GM12878 (cell line): ENCODE data around the gene TMEM229B. TPM values are rescaled to one million over a fixed set of nuclear protein-coding genes. Genes with fewer than 3 reads are reported as not detected.

Source experiments
- ATAC-seq: fragments of 200-7000 bp; cut with Tn5 transposase; 3 replicates; pipeline ENCODE4 v1.9.1; 2020; ENCODE audit warnings: mild to moderate bottlenecking, moderate library complexity
- BruUV-seq: library from RNA; stranded (reverse); fragments of 400-500 nt; replicated peaks from 2 replicates; lab custom pipeline; 2021; lab: Mats Ljungman, UMichigan
- CTCF ChIA-PET: fragments of 300-600 bp; sonication (Branson Sonifier 250); formaldehyde crosslinking; extraction: SDS; loops from one replicate; lab custom pipeline; 2021; ENCODE audit warnings: inconsistent platforms; lab: Yijun Ruan, JAX
- POLR2A ChIA-PET: fragments of 350-600 bp; formaldehyde crosslinking; extraction: SDS; loops from one replicate; lab custom pipeline; 2021; ENCODE audit warnings: inconsistent platforms; lab: Charles Lee
- RAD21 ChIA-PET: fragments of 300-600 bp; sonication (Branson Sonifier 250); formaldehyde crosslinking; loops from one replicate; lab custom pipeline; 2023; ENCODE audit warnings: antibody characterized with exemption; ENCODE audit not compliant: unreplicated experiment; lab: Charles Lee
- SMC1A ChIA-PET: fragments of 300-600 bp; sonication (Branson Sonifier 250); formaldehyde crosslinking; loops from one replicate; lab custom pipeline; 2023; ENCODE audit not compliant: unreplicated experiment, uncharacterized antibody; lab: Charles Lee
- DNase-seq: peaks from one replicate; pipeline ENCODE4 v3.0.0-alpha.2; 2011; ENCODE audit warnings: low read depth, low spot score
- FAIRE-seq: peaks from 3 replicates; lab custom pipeline; 2011; peaks lifted over from hg19 to GRCh38; lab: Jason Lieb, UNC
- H2AFZ ChIP-seq: 2 replicates; pipeline ENCODE4 v1.6.0; 2011; ENCODE audit warnings: low read depth, low read length, control low read depth; ENCODE audit not compliant: control insufficient read depth
- H3K27ac ChIP-seq: 2 replicates; pipeline ENCODE4 v1.5.1; 2011; ENCODE audit warnings: control low read depth; ENCODE audit not compliant: control insufficient read depth, insufficient read depth
- H3K27me3 ChIP-seq, 2 experiments: replicated peaks in 1 of 2; 2 replicates each; pipeline versions ENCODE4 v1.6.0 to v1.6.1; 2011; ENCODE audit warnings: low read length in 1 of 2; ENCODE audit not compliant: control insufficient read depth in 2 of 2, insufficient read depth in 2 of 2
- H3K36me3 ChIP-seq, 2 experiments: 2 replicates each; pipeline ENCODE4 v1.5.1; 2011; ENCODE audit warnings: low read length in 1 of 2; ENCODE audit not compliant: control insufficient read depth in 2 of 2, insufficient read depth in 2 of 2
- H3K4me1 ChIP-seq: 2 replicates; pipeline ENCODE4 v1.6.1; 2011; ENCODE audit warnings: mild to moderate bottlenecking, low read length, moderate library complexity, mixed read lengths; ENCODE audit not compliant: control insufficient read depth, insufficient read depth
- H3K4me2 ChIP-seq: 2 replicates; pipeline ENCODE4 v1.6.0; 2011; ENCODE audit warnings: control low read depth; ENCODE audit not compliant: control insufficient read depth, insufficient read depth
- H3K4me3 ChIP-seq: fragments of 200-600 bp; sonication (generic); 2 replicates; pipeline ENCODE4 v1.5.1; 2016
- H3K79me2 ChIP-seq: 2 replicates; pipeline ENCODE4 v1.6.0; 2011; ENCODE audit warnings: low read length; ENCODE audit not compliant: control insufficient read depth, insufficient read depth
- H3K9ac ChIP-seq: 2 replicates; pipeline ENCODE4 v1.8.0; 2011; ENCODE audit warnings: low read length, control low read depth, mixed read lengths; ENCODE audit not compliant: control insufficient read depth, insufficient read depth
- H3K9me3 ChIP-seq: replicated peaks from 3 replicates; pipeline ENCODE4 v1.5.1; 2011; ENCODE audit warnings: mild to moderate bottlenecking, low read length; ENCODE audit not compliant: control insufficient read depth, insufficient read depth
- H4K20me1 ChIP-seq: 2 replicates; pipeline ENCODE4 v1.6.0; 2011; ENCODE audit not compliant: control insufficient read depth, insufficient read depth
- BCL11A ChIP-seq: IDR thresholded peaks from 2 replicates; pipeline ENCODE4 v1.6.1; 2011; ENCODE audit warnings: low read depth, low read length
- CHD1 ChIP-seq: IDR thresholded peaks from 2 replicates; pipeline ENCODE4 v1.6.1; 2012; ENCODE audit warnings: low read depth, low read length, improper control_type of control experiment
- CREM ChIP-seq: IDR thresholded peaks from 2 replicates; pipeline ENCODE4 v1.6.1; 2014; ENCODE audit warnings: antibody characterized with exemption, low read depth
- HDGF ChIP-seq: fragments of 450-650 bp; IDR thresholded peaks from 2 replicates; pipeline ENCODE4 v1.6.1; 2016; ENCODE audit warnings: antibody characterized with exemption
- NR2C2 ChIP-seq: IDR thresholded peaks from 2 replicates; pipeline ENCODE4 v1.6.1; 2011; ENCODE audit warnings: borderline replicate concordance, low read depth; ENCODE audit not compliant: control insufficient read depth, insufficient read length
- POLR2AphosphoS2 ChIP-seq: IDR thresholded peaks from 2 replicates; pipeline ENCODE4 v1.6.1; 2011; ENCODE audit warnings: low read depth, mild to moderate bottlenecking, low read length, improper control_type of control experiment, moderate library complexity
- RELB ChIP-seq: fragments of 450-650 bp; IDR thresholded peaks from 2 replicates; pipeline ENCODE4 v1.6.1; 2017; ENCODE audit warnings: low read depth, mild to moderate bottlenecking, moderate library complexity
- SIX5 ChIP-seq: IDR thresholded peaks from 2 replicates; pipeline ENCODE4 v1.6.1; 2011; ENCODE audit warnings: mild to moderate bottlenecking, low read depth, low read length, moderate library complexity; ENCODE audit not compliant: severe bottlenecking
- SRF ChIP-seq, 2 experiments: IDR thresholded peaks; 2 replicates each; pipeline ENCODE4 v1.6.1; 2011; ENCODE audit warnings: low read depth in 2 of 2, low read length in 2 of 2, mild to moderate bottlenecking in 1 of 2, moderate library complexity in 1 of 2
- SUPT20H ChIP-seq: IDR thresholded peaks from 2 replicates; pipeline ENCODE4 v1.6.1; 2011; ENCODE audit warnings: low read depth, mild to moderate bottlenecking, low read length, moderate library complexity, borderline replicate concordance; ENCODE audit not compliant: control insufficient read depth
- WGBS: methylation state at CpG from one replicate; pipeline ENCODE4 v1.1.6; 2016; ENCODE audit warnings: low lambda C conversion rate; ENCODE audit not compliant: insufficient replicate concordance, insufficient coverage; ENCODE audit errors: missing lambda C conversion rate; 5-methylcytosine and 5-hydroxymethylcytosine counted together
- in situ Hi-C: fragments of 300-500 bp; cut with MboI; formaldehyde crosslinking; loops from 9 replicates; pipeline ENCODE4 v1.14.3; 2018; ENCODE audit warnings: mixed read lengths
- intact Hi-C: fragments of 100-400 bp; cut with micrococcal nuclease; formaldehyde crosslinking; loops from one replicate; pipeline ENCODE4 v1.14.2; 2022; ENCODE audit not compliant: unreplicated experiment
- polyA plus RNA-seq, 11 experiments: library from polyadenylated mRNA; depleted of rRNA in 4 of 11; unstranded in 6 of 11; stranded (reverse) in 5 of 11; fragments of >200 nt; fragmentation: Nextera tagmentation in 4 of 11; fragmentation: Illumina TruSeq in 1 of 11; extraction: Ambion mirVana in 4 of 11; extraction: Trizol in 1 of 11; gene quantifications; 1 replicate in 1 of 11; 2 replicates in 10 of 11; pipeline versions ENCODE4 v1.2.1 to v1.2.3, GENCODE V29; 2011 to 2016; ENCODE audit warnings: inconsistent platforms in 2 of 11, missing spikeins in 2 of 11, low read depth in 1 of 11
- total RNA-seq, 4 experiments: library from RNA; depleted of rRNA in 3 of 4; stranded (reverse); fragments of >200 nt in 3 of 4; fragmentation: Illumina TruSeq in 1 of 4; extraction: Trizol in 1 of 4; gene quantifications; 2 replicates each; pipeline versions ENCODE4 v1.2.1 to v1.2.3, GENCODE V29; 2013 to 2021
- TF ChIP-seq, protein P1 (sequence below): IDR thresholded peaks from 2 replicates; pipeline ENCODE4 v1.6.1; 2012; ENCODE audit warnings: improper control_type of control experiment, low read depth, low read length; ENCODE audit not compliant: insufficient replicate concordance
- TF ChIP-seq, protein P2 (sequence below): fragments of 450-650 bp; formaldehyde crosslinking; IDR thresholded peaks from 2 replicates; pipeline ENCODE4 v1.5.0; 2022; ENCODE audit warnings: mild to moderate bottlenecking, missing genetic modification characterization

The TMEM229B gene
- total and polyA plus RNA-seq, 10 of the 15 experiments (the other 5 are each of a cell fraction or from before 2014, with no cell fraction given) = 0.24 to 5.3 (median 1.7) TPM

DNA sequence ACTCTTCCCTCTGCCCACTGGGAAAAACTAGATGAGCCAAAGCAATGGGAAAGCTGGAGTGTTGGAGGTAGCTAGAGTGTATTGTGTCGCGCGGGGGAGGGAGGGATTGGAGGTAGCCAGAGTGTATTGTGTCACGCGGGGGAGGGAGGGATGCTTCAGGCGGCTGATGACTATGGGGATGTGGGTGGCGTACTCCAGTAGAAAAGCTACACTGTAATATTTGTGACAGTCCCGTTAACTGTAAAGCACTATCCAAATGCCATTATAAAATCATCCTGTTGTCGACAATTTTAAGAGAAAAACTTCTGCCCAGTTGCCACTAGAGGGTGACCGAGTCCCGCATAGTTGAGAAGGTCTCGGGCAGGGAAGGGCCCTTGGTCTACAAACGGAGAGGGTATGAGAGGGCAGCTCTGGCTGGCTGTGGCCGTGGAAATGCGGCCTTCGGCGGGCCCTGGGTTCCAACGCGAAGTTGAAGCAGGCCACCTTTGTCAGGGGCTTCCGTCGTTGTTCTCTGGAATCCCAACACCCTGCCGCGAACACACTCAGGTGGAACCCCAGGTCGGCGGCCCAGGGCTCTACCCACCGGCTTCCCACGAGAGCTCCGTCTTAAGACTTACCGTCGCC lies 61.4 kb downstream of the TMEM229B start:
- FAIRE-seq = peak; percentile 89
- in situ Hi-C loops (loop anchor here (5.0 to 10.0 kb wide), 2 partner anchors 140 to 278 kb away; partner anchors contain the start of gene RDH12), intact Hi-C loops (loop anchor here (1.0 to 2.0 kb wide), 4 partner anchors 99 to 278 kb away; no protein-coding TSS in a partner anchor)
- ChIA-PET RAD21 (interaction anchor here (0.7 to 8.8 kb wide), 25 partner anchors 11 to 1067 kb away, joined by 3 to 176 read pairs (median 4); partner anchors contain the start of gene TMEM229B), POLR2A (no interaction called here), CTCF (interaction anchor here (0.7 to 21.1 kb wide), 43 partner anchors 9 to 1323 kb away, joined by 3 to 583 read pairs (median 4); partner anchors contain the start of genes ARG2, PIGH, PLEKHH1 and TMEM229B), SMC1A (interaction anchor here (0.6 to 10.2 kb wide), 30 partner anchors 10 to 1330 kb away, joined by 3 to 185 read pairs (median 5); partner anchors contain the start of genes ARG2 and RDH12)
- Histone ChIP-seq H3K9ac (no peak overlapping the region), H2AFZ (no peak overlapping the region), H3K4me2 (no peak overlapping the region), H3K9me3 (no peaks in the 10 kb centered on the region), H3K36me3 (no peaks in the 10 kb centered on the region), H4K20me1 (no peaks in the 10 kb centered on the region), H3K27ac (no peak overlapping the region), H3K4me3 (no peak overlapping the region), H3K79me2 (no peaks in the 10 kb centered on the region), H3K4me1 (no peaks in the 10 kb centered on the region), H3K27me3 (peaks cover 0 to 6% of the 10 kb centered on the region in 2 experiments; a peak in 2 of 4 replicates)
- WGBS = 21% methylated on average over 27 of the region's 30 CpGs
- BruUV-seq = no TSS peak
- no peak for DNase-seq
- ATAC-seq = peak; percentile 95
- TF ChIP-seq POLR2AphosphoS2 (no peak), BCL11A (no peak), SIX5 (no peak), HDGF (no peak), CHD1 (no peak), SRF (IDR thresholded peaks at IDR 0.05; ENCODE audit: low read depth in 2 of 2, low read length in 2 of 2) (no peak), SUPT20H (no peak), NR2C2 (no peak), RELB (no peak), CREM (no peak)
- TF ChIP-seq, protein P1, sequence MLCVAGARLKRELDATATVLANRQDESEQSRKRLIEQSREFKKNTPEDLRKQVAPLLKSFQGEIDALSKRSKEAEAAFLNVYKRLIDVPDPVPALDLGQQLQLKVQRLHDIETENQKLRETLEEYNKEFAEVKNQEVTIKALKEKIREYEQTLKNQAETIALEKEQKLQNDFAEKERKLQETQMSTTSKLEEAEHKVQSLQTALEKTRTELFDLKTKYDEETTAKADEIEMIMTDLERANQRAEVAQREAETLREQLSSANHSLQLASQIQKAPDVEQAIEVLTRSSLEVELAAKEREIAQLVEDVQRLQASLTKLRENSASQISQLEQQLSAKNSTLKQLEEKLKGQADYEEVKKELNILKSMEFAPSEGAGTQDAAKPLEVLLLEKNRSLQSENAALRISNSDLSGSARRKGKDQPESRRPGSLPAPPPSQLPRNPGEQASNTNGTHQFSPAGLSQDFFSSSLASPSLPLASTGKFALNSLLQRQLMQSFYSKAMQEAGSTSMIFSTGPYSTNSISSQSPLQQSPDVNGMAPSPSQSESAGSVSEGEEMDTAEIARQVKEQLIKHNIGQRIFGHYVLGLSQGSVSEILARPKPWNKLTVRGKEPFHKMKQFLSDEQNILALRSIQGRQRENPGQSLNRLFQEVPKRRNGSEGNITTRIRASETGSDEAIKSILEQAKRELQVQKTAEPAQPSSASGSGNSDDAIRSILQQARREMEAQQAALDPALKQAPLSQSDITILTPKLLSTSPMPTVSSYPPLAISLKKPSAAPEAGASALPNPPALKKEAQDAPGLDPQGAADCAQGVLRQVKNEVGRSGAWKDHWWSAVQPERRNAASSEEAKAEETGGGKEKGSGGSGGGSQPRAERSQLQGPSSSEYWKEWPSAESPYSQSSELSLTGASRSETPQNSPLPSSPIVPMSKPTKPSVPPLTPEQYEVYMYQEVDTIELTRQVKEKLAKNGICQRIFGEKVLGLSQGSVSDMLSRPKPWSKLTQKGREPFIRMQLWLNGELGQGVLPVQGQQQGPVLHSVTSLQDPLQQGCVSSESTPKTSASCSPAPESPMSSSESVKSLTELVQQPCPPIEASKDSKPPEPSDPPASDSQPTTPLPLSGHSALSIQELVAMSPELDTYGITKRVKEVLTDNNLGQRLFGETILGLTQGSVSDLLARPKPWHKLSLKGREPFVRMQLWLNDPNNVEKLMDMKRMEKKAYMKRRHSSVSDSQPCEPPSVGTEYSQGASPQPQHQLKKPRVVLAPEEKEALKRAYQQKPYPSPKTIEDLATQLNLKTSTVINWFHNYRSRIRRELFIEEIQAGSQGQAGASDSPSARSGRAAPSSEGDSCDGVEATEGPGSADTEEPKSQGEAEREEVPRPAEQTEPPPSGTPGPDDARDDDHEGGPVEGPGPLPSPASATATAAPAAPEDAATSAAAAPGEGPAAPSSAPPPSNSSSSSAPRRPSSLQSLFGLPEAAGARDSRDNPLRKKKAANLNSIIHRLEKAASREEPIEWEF = no peak
- TF ChIP-seq, protein P2, sequence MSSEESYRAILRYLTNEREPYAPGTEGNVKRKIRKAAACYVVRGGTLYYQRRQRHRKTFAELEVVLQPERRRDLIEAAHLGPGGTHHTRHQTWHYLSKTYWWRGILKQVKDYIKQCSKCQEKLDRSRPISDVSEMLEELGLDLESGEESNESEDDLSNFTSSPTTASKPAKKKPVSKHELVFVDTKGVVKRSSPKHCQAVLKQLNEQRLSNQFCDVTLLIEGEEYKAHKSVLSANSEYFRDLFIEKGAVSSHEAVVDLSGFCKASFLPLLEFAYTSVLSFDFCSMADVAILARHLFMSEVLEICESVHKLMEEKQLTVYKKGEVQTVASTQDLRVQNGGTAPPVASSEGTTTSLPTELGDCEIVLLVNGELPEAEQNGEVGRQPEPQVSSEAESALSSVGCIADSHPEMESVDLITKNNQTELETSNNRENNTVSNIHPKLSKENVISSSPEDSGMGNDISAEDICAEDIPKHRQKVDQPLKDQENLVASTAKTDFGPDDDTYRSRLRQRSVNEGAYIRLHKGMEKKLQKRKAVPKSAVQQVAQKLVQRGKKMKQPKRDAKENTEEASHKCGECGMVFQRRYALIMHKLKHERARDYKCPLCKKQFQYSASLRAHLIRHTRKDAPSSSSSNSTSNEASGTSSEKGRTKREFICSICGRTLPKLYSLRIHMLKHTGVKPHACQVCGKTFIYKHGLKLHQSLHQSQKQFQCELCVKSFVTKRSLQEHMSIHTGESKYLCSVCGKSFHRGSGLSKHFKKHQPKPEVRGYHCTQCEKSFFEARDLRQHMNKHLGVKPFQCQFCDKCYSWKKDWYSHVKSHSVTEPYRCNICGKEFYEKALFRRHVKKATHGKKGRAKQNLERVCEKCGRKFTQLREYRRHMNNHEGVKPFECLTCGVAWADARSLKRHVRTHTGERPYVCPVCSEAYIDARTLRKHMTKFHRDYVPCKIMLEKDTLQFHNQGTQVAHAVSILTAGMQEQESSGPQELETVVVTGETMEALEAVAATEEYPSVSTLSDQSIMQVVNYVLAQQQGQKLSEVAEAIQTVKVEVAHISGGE (CRISPR knock-in tag) = no peak
